Measurements from ENCODE around the gene UTP14A.

UTP14A gene

DNA sequence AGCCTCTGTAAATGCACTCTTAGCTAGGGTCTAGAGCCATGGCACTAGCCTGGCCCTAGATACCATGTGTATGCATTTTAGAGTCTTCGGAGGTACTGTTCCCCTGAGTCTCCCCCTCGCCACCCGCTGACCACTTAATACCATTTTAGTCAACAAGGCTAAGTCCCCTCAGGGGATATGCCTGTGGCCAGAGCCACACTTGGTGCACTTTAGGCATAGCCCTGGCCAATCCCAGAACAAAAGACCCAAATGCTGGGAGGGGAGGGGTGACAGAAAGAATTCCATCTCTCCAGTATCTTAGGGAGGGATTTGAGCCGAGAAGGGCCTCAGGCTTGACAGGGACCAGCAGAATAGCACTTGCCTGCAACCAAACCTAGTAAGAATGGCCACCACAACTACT, 47.9 kb downstream of the UTP14A start:
- DNase-seq = no peak

DNA sequence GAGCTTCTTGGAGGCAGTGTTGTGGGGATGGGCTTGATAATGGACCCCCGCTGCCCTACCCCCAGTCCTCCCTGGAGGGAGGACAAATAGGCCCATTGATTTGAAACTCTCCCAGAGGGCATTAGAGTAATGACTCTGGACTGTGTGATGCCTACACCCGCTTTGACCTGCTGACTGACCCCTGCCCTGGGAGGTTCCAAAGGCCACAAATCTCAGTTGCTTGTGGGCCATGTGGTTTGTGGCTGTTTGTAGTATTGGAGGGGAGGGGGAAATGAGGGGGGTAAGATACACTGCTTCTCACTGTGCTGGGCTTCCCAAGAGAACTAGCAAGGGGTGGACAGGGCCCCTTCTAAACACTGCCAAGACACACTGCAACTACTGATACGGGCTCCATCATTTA, 48.8 kb downstream of the UTP14A start:
- no peak for DNase-seq

DNA sequence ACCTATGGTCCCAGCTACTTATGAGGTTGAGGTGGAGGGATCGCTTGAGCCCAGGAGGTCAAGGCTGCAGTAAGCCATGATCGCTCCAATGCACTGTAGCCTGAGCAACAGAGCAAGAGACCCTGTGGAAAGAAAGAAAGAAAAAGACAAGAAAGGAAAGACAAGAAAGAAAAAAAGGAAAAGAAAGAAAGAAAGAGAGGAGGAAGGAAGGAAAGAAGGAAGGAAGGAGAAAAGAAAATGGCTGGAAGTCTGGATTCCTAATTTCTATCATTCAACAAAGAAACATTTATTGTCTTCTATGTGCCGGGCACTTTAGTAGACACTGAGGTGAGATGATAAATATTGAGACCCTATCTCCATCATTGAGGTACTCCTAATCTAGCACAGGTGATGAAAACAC, 49.7 kb downstream of the UTP14A start:
- no peak for DNase-seq

DNA sequence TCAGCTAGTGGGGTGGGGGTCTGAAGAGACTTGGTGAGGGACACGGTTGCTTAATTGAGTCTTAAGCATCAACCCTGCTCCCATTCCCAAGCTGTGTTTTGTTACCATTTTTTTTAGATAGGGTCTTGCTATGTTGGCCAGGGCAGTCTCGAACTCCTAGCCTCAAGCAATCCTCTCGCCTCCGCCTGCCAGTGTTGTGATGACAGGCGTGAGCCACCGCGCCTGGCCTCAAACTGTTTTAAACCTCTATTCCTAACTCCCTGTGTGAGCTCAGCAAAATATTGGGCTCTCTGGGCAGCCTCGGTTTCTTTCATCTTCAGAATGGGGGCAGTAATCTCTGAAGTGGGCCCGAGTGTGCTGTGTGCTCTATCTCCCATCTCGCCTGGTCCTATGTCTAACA, 50.2 kb downstream of the UTP14A start:
- DNase-seq = no peak

DNA sequence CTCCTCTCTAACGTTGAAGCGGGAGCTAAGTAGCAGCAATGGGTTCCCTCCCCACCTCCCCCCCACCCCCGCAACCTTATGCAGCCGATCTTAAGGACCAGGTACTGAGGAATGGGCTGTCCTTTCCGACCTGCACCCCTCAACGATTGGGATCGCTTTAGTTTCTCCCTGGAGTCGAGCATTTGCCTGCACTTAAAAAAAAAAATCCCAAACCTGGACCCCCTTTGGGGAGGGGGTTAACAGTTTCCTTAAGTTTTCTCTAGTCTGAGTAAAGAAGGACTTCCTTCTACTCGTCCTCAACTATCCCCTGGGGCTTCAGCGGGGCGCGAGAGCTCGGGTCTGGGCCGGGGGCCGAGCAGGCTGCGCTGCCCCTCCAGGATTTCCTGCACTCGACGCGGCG, 50.8 kb downstream of the UTP14A start:
- DNase-seq = no peak

DNA sequence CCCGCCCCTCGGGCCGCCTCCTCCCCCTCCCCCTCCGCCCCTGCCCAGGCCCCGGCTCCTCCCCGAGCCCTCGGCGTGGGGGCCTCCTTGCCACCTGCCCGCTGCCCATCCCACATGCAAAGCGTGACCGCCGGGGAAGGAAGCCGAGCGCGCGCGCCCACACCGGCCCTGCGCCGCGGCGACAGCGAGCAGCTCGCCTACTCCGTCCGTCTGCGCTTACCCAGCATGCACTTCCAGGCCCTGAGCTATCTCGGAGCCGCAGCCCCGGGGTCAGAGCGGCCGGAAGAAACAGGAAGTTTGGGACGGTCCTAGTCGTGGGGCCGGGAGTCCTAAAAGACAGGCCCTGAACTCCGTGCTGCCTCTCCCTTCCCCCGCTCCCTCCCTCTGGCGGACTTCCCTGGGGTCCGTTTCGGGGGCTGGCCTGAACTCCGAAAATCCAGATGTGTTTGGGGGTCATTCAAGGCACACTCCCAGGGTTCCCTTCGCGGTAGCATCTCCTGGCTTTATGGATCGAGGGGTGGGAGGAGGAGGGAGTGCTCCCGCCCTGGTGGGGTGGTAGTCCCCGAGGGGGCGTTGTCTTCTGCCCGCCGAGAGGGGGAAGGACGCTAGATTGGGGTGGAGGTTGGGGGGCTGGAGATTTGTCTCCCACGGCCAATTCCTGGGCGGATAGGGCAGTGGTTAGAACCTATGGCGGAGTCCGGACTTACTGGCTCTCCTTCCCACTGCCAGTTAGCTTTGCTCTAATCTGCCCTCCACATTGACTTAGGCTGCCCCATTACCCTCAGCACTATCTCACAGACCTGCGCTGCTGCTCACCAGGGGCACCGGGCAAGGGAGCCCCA, 51.5 kb downstream of the UTP14A start:
- DNase-seq = no peak

DNA sequence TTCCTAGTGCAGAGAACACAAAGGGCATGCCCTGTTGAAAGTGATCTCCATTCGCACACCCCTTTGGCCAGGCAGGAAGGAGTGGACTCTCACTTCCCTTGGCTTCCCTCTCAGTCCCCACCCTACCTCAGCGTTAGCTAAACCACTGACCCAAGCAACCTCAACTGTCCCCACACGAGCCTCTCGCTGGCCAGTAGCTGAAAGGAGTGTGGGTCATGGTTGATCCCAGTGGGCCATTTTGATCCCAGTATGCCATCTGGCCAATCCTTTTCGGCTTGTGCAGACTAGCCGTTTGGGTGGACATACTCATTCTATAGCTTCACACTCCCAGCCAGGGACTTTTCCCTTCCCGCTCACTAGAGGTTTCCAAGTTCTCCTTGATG, 52.1 kb downstream of the UTP14A start:
- DNase-seq = no peak

DNA sequence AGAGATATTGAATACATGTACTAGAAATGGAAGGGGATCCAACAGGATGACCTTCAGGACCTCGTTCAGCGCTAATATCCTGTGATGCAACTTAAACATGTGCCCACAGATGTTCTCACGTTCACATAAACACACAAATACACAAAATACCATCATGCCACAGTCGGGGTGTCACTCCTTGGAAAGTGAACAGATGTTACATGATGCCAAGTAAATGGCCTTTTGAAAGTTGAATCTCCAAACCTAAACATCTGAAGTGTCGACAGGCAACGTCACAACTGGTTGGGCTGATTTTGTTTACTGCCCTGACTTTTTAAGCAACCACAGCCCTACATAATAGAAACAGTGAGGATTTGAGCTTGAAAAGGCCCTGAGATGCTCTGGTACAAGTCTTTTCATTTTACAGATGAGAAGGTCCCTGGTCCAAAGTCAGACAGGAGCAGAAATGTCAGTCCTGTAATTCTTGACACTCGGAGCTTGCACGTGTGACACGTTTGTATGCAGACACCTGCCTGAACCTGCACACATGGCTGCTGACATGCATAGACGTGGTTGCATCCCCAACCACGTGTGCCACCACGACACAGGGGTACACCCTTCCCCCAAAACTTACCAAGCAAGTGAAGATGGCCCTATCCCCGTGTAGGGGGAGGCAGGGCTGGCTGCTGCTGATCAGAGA, 53.0 kb downstream of the UTP14A start:
- DNase-seq = no peak

DNA sequence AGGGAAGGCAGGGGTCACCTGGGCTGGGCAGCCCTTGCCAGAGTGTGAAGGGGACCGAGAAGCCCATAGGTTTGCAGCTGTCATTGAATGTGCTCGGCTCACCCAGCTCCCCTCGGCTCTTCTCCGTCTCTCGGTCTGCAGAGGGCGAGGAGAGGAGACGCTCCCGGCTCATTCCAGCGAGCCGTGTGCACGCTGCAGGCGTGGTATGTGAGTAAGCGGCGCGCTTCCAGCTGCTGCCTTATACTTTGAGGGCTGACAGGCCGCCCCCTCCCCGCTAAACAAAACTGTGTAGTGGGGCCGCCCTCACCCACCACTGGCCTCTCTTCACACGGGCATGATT, 53.5 kb downstream of the UTP14A start:
- no peak for DNase-seq

DNA sequence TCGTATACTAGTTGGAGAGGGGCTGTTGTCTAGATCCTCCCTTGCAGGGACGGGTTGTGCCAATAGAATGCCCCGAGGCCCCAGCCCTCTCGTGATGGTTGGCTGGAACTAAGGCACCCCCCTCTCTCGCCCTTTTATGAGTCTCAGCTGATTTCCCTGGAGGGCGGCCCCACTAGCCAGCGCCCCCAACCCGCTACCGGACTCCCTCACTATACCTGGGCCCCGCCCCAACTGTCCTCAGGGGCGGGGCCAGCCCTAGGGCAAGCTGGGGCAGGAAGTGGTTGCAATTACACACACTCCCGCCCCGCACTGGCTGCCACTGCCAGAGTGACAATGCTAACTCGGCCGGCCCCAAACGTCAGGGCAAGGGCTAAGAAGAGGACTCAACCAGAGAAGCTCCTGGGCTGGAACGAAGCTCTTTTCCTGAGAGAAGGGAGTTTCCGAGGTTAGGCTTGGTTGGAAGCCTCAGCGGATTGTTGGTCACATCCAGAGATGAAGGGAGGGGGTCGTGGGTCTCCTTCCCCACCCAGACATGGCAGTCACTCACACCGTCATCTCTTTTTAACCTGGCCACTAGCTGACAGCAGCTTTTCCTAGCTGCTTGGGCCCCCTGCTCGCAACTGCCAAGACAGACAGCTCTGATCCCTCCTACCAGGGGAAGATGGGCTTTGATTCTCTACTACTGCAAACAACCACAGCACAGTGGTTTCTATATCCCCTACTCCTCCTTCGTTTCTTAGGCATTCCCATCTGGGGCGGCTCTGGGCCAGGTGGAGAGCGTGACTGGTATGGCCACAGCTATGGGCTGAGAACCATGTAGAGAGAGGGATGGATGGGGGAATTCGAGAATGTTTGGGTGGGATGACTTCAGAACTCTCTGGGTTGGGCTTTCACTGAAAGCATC, 55.5 kb downstream of the UTP14A start:
- no peak for DNase-seq

DNA sequence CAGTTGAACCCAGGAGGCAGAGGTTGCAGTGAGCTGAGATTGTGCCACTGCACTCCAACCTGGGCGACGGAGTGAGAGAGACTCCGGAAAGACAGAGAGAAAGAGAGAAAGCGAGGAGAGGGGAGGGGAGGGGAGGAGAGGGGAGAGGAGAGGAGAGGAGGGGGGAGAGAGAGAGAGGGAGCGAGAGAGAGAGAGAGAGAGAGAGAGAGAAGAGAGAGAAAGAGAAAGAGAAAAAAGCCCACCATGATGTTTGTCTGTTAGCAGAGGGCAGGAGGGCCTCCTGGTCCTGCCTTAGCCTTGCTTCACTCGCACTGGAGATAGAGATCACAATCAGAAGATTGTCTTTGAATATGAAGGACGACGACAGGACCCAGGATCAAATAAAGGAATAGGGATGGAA, 57.8 kb downstream of the UTP14A start:
- DNase-seq = no peak

DNA sequence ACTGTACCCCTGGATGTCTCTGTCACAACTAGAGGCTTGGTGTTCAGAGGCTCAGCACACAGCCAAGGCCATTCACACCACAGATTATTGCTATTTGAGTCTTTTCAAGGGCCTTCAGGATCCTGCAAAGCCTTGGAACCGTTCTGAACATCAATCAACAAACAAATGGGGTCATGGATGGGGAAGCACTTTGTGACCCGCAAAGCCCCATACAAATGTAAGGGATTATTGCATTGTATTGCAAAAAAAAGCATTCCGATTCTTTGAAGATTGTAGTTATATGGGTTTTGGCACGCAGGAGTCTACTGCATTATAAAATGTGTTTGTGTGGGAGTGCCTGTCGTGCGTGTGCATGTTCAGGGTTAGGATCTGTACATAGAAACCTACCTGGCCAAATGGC, 59.2 kb downstream of the UTP14A start:
- no peak for DNase-seq

DNA sequence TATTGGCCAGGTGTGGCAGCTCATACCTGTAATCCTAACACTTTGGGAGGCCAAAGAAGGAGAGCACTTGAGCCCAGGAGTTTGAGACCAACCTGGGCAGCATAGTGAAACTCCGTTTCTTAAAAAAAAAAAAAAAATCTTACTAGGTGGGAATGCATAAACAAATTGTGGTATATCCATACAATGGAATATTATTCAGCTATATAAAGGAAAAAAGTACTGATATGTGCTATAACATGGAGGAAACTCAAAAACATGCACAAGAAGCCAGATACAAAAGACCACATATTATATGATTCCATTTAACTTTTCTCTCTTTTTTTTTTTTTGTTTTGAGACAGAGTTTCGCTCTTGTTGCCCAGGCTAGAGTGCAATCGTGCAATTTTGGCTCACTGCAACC, 63.0 kb downstream of the UTP14A start:
- no peak for DNase-seq

DNA sequence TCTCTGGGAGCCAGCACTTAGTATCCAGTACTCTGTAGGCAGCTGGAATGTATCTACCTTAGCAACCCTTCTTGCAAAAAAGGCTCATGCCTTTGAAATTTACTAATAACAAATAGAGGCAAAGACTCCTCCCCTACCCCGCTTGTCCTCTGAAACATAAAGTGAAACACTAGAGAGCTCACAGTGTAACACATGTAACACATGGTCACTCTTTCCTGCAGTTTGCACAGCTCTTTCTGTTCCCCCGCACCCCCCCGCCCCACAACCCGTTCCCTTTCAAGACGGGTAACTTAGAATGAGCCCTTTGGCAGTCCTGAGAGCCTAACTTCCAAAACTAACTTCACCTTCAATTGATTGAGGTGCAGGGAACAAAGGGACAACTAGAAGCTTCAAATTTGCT, 70.5 kb downstream of the UTP14A start:
- DNase-seq = no peak

Data from cerebellar nuclear complex (tissue), 1 donor.